ENCODE results near the gene GFM2. TPM values are rescaled to one million over a fixed set of nuclear protein-coding genes. Genes with fewer than 3 reads are reported as not detected.

GFM2 gene
- total and polyA plus RNA-seq, 2 of the 13 experiments (the other 11 are each of a cell fraction or from before 2014, with no cell fraction given) = 22.0 to 41.6 TPM

GRCh38 chr5:74684900-74685851 is 81.7 kb downstream of the GFM2 start, which contains the start of gene HEXB (continued):
- TF ChIP-seq IKZF5 (CRISPR knock-in tag; IDR thresholded peaks at IDR 0.05) (peak; percentile 45; the same call in 1 of the 2 replicates), NFKBIZ (CRISPR knock-in tag; IDR thresholded peaks at IDR 0.05) (no peak), SUZ12 (IDR thresholded peaks at IDR 0.05; ENCODE audit: low read depth, low read length) (no peak), ARID4A (CRISPR knock-in tag; IDR thresholded peaks at IDR 0.05; ENCODE audit: borderline replicate concordance) (peak; percentile 89), ZBTB34 (CRISPR knock-in tag; IDR thresholded peaks at IDR 0.05) (peak; percentile 26; the same call in 1 of the 2 replicates), ZNF841 (CRISPR knock-in tag; IDR thresholded peaks at IDR 0.05; ENCODE audit: borderline replicate concordance) (no peak), SMARCE1 (IDR thresholded peaks at IDR 0.05; ENCODE audit: borderline replicate concordance) (no peak), FOXP1 (IDR thresholded peaks at IDR 0.05) (no peak), FOXP1 (CRISPR knock-in tag; IDR thresholded peaks at IDR 0.05) (no peak), ZNF160 (CRISPR knock-in tag; IDR thresholded peaks at IDR 0.05) (peak; percentile 50; the same call in 1 of the 2 replicates), ZNF121 (CRISPR knock-in tag; IDR thresholded peaks at IDR 0.05) (no peak), ZKSCAN8 (CRISPR knock-in tag; IDR thresholded peaks at IDR 0.05; ENCODE audit: borderline replicate concordance) (no peak), ZNF350 (CRISPR knock-in tag; IDR thresholded peaks at IDR 0.05; ENCODE audit: borderline replicate concordance, low read depth) (0 out of 2 replicates have a peak, but pooled peaks have one; percentile 29)
- TF ChIP-seq, protein P1, sequence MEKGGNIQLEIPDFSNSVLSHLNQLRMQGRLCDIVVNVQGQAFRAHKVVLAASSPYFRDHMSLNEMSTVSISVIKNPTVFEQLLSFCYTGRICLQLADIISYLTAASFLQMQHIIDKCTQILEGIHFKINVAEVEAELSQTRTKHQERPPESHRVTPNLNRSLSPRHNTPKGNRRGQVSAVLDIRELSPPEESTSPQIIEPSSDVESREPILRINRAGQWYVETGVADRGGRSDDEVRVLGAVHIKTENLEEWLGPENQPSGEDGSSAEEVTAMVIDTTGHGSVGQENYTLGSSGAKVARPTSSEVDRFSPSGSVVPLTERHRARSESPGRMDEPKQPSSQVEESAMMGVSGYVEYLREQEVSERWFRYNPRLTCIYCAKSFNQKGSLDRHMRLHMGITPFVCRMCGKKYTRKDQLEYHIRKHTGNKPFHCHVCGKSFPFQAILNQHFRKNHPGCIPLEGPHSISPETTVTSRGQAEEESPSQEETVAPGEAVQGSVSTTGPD (CRISPR knock-in tag; IDR thresholded peaks at IDR 0.05) = peak; percentile 87; the same call in 1 of the 2 replicates
